Gastrocnemius medialis (tissue), 4 donors: ENCODE data around the gene DENND6B. TPM values are rescaled to one million over a fixed set of nuclear protein-coding genes. Genes with fewer than 3 reads are reported as not detected.

Experiments
- ATAC-seq, 2 donors: fragments of 150-250 bp; one replicate each; pipeline ENCODE4 v1.9.1; 2016
- DNase-seq, 2 donors: peaks; one replicate each; pipeline ENCODE4 v3.0.0-alpha.2; 2019
- H3K27ac ChIP-seq, 4 donors: fragments of 200-600 bp; sonication (generic); 1 replicate in 1 of 4; 2 replicates in 3 of 4; pipeline ENCODE4 v1.5.1; 2016 to 2018; ENCODE audit warnings: mild to moderate bottlenecking in 2 of 4, moderate library complexity in 1 of 4
- H3K27me3 ChIP-seq, 3 donors: fragments of 200-600 bp; sonication (generic) in 2 of 3; 1 replicate in 1 of 3; 2 replicates in 2 of 3; pipeline versions ENCODE4 v1.5.1 to v1.6.0; 2016 to 2019; ENCODE audit warnings: mild to moderate bottlenecking in 1 of 3, moderate library complexity in 1 of 3
- H3K36me3 ChIP-seq, 2 donors: fragments of 200-600 bp; sonication (generic) in 1 of 2; one replicate each; pipeline ENCODE4 v1.5.1; 2017 to 2018
- H3K4me1 ChIP-seq, 2 donors: fragments of 200-600 bp; sonication (generic) in 1 of 2; one replicate each; pipeline ENCODE4 v1.5.1; 2016 to 2017; ENCODE audit warnings: mild to moderate bottlenecking in 2 of 2
- H3K4me3 ChIP-seq, 4 donors: fragments of 200-600 bp; sonication (generic) in 3 of 4; 1 replicate in 1 of 4; 2 replicates in 3 of 4; pipeline ENCODE4 v1.5.1; 2016 to 2019; ENCODE audit warnings: mild to moderate bottlenecking in 2 of 4
- H3K9me3 ChIP-seq, 3 donors: fragments of 200-600 bp; sonication (generic) in 2 of 3; 1 replicate in 1 of 3; 2 replicates in 2 of 3; pipeline ENCODE4 v1.5.1; 2016 to 2019
- CTCF ChIP-seq, 5 experiments: fragments of 450-650 bp in 3 of 5; fragments of 200-600 bp in 2 of 5; sonication (generic) in 2 of 5; IDR thresholded peaks in 4 of 5; conservative IDR thresholded peaks in 1 of 5; 1 replicate in 4 of 5; 2 replicates in 1 of 5; pipeline ENCODE4 v1.5.1; 2016 to 2019; ENCODE audit warnings: antibody characterized with exemption in 5 of 5, mild to moderate bottlenecking in 3 of 5, moderate library complexity in 3 of 5
- POLR2A ChIP-seq, 2 donors: fragments of 450-650 bp; IDR thresholded peaks; one replicate each; pipeline ENCODE4 v1.6.1; 2017; ENCODE audit warnings: antibody characterized with exemption in 2 of 2, mild to moderate bottlenecking in 2 of 2, moderate library complexity in 2 of 2
- in situ Hi-C, 4 donors: fragments of 200-750 bp; cut with MboI; loops; one replicate each; pipeline versions ENCODE4 v1.15.0 to v1.8.0; 2017; ENCODE audit warnings: low sequenced_read_pairs in 4 of 4
- intact Hi-C: fragments of 100-400 bp; cut with DNase I; formaldehyde crosslinking; loops from one replicate; pipeline ENCODE4 v1.15.1; 2023; ENCODE audit warnings: low total_unique reads
- total RNA-seq, 4 donors: library from RNA; depleted of rRNA; stranded (reverse); fragments of >200 nt; gene quantifications; one replicate each; pipeline versions ENCODE4 v1.1.0 to v1.2.3, GENCODE V29; 2016

Gene DENND6B
- total RNA-seq, 4 donors from 2014 or later, result 0.55 to 0.84 (median 0.68) TPM; not detected in 1

GRCh38 chr22:50313021-50313420 is 13.8 kb downstream of the DENND6B start:
- no peak for DNase-seq
- H3K9me3 ChIP-seq, result no peaks in the 10 kb centered on the region
- no peak overlapping the region for H3K4me3 ChIP-seq
- no peak for ATAC-seq
- TF ChIP-seq CTCF (IDR thresholded peaks at IDR 0.05 in 4 of 5, conservative IDR thresholded peaks at IDR 0.05 in 1 of 5), result no peak
- no peak for TF ChIP-seq POLR2A (IDR thresholded peaks at IDR 0.05)
- no peaks in the 10 kb centered on the region for H3K27me3 ChIP-seq
- in situ Hi-C loops, result no loop called here
- no peak overlapping the region for H3K27ac ChIP-seq
- H3K4me1 ChIP-seq, result no peaks in the 10 kb centered on the region
- no peaks in the 10 kb centered on the region for H3K36me3 ChIP-seq
- intact Hi-C loops, result no loop called here

GRCh38 chr22:50312371-50312770 is 14.4 kb downstream of the DENND6B start:
- no peak for TF ChIP-seq CTCF (IDR thresholded peaks at IDR 0.05 in 4 of 5, conservative IDR thresholded peaks at IDR 0.05 in 1 of 5)
- Histone ChIP-seq H3K4me3 (no peak overlapping the region), H3K27me3 (no peaks in the 10 kb centered on the region), H3K27ac (no peak overlapping the region), H3K4me1 (no peaks in the 10 kb centered on the region), H3K9me3 (no peaks in the 10 kb centered on the region), H3K36me3 (no peaks in the 10 kb centered on the region)
- DNase-seq (no peak), ATAC-seq (no peak)
- intact Hi-C loops (no loop called here), in situ Hi-C loops (no loop called here)

- ATAC-seq, result no peak
- DNase-seq, result no peak
- Histone ChIP-seq H3K4me3 (no peak overlapping the region), H3K4me1 (peaks cover 0 to 2% of the 10 kb centered on the region in 2 donors), H3K9me3 (no peaks in the 10 kb centered on the region), H3K27me3 (peaks cover 0 to 2% (median 0%) of the 10 kb centered on the region in 3 donors), H3K36me3 (no peaks in the 10 kb centered on the region), H3K27ac (no peak overlapping the region)
- in situ Hi-C loops, result no loop called here
- TF ChIP-seq POLR2A (IDR thresholded peaks at IDR 0.05) (no peak), CTCF (IDR thresholded peaks at IDR 0.05 in 4 of 5, conservative IDR thresholded peaks at IDR 0.05 in 1 of 5) (no peak)
- intact Hi-C loops, result no loop called here
Observed at GRCh38 chr22:50311606-50312351, 15.0 kb downstream of the DENND6B start.

- H3K9me3 ChIP-seq, result no peaks in the 10 kb centered on the region
- TF ChIP-seq POLR2A (IDR thresholded peaks at IDR 0.05) (no peak), CTCF (IDR thresholded peaks at IDR 0.05 in 4 of 5, conservative IDR thresholded peaks at IDR 0.05 in 1 of 5) (no peak)
- no peak overlapping the region for H3K4me3 ChIP-seq
- intact Hi-C loops (no loop called here), in situ Hi-C loops (no loop called here)
- ATAC-seq (no peak), DNase-seq (no peak)
- no peaks in the 10 kb centered on the region for H3K36me3 ChIP-seq
- H3K4me1 ChIP-seq, result peaks cover 0 to 9% of the 10 kb centered on the region in 2 donors
- H3K27me3 ChIP-seq, result peaks cover 0 to 5% (median 3%) of the 10 kb centered on the region in 3 donors
- no peak overlapping the region for H3K27ac ChIP-seq
Observed at GRCh38 chr22:50310949-50311444, 15.8 kb downstream of the DENND6B start.
